GM12873 (cell line): ENCODE measurements around the gene OST4.

Experiments used
- CTCF ChIP-seq: IDR thresholded peaks from 2 replicates; pipeline ENCODE4 v1.5.1; 2012; ENCODE audit warnings: low read depth, mild to moderate bottlenecking, moderate library complexity, low read length, control low read depth; ENCODE audit not compliant: insufficient read depth; ENCODE audit errors: missing control alignments

The OST4 gene

GRCh38 chr2:27102329-27102728, 30.9 kb upstream of the OST4 start:
- TF ChIP-seq CTCF: no peak

GRCh38 chr2:27100036-27100435, 28.6 kb upstream of the OST4 start:
- TF ChIP-seq CTCF: no peak

GRCh38 chr2:27099334-27099955, 28.0 kb upstream of the OST4 start:
- no peak for TF ChIP-seq CTCF

- TF ChIP-seq CTCF: no peak
Observed at GRCh38 chr2:27097341-27097740, 25.9 kb upstream of the OST4 start.

GRCh38 chr2:27096748-27097297, 25.4 kb upstream of the OST4 start:
- no peak for TF ChIP-seq CTCF

GRCh38 chr2:27095745-27096651, 24.5 kb upstream of the OST4 start:
- no peak for TF ChIP-seq CTCF

GRCh38 chr2:27095427-27095744, 23.9 kb upstream of the OST4 start:
- no peak for TF ChIP-seq CTCF
